Iris pigment epithelial cell (primary cell): ENCODE measurements around the gene CLMP.
"Not testable (repeated sequence)": the region's sequence is repeated elsewhere in the genome, so short reads cannot be mapped to it uniquely, and the experiment has no call there.

Experiments
- DNase-seq: peaks from one replicate; pipeline ENCODE4 v3.0.0-alpha.2; 2011; ENCODE audit warnings: low read depth

CLMP gene

GRCh38 chr11:123132881-123133280 is 62.2 kb downstream of the CLMP start:
- DNase-seq, result no peak

GRCh38 chr11:123132034-123132766 is 62.8 kb downstream of the CLMP start:
- not testable (repeated sequence) for DNase-seq

- DNase-seq, result peak; percentile 77
Measured at GRCh38 chr11:123129920-123130319, 65.1 kb downstream of the CLMP start.

- no peak for DNase-seq
Measured at GRCh38 chr11:123125169-123125568, 69.9 kb downstream of the CLMP start.

GRCh38 chr11:123122852-123123251 is 72.2 kb downstream of the CLMP start:
- DNase-seq, result peak; percentile 57

- peak; percentile 75 for DNase-seq
Measured at GRCh38 chr11:123122341-123122740, 72.7 kb downstream of the CLMP start.

- DNase-seq, result peak; percentile 33
Measured at GRCh38 chr11:123116486-123116885, 78.6 kb downstream of the CLMP start.

GRCh38 chr11:123111465-123111864 is 83.6 kb downstream of the CLMP start:
- peak; percentile 62 for DNase-seq

- DNase-seq, result no peak
Measured at GRCh38 chr11:123110397-123110796, 84.7 kb downstream of the CLMP start.

DNA sequence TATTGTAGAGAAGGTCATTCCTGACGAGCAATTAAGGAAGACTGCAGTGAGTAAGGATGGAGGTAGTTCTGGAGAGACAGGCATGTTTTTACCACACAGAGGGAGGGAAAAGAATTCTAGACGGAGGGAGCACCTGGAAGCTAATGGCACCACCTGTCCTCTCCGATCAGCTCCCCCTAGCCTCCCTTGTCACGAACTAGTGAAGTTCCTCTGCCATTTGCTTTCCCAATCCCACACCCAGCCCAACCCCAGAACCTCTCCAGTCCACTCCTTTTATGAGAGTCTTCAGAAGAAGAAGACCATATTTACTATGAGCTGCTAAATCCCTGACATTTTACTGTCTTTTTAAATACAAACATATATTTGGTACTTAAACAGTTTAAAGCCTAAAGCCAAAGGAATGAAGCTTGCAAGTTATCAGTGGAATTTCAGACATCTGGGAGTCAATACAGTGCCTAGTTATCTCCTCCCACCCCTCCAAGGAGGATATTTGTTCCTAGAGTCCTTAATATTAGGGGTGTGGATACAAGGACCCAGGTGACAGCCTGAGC is 87.0 kb downstream of the CLMP start:
- DNase-seq, result no peak

- DNase-seq, result no peak
Measured at GRCh38 chr11:123104697-123105096, 90.4 kb downstream of the CLMP start.

- DNase-seq, result peak; percentile 57
Measured at GRCh38 chr11:123103326-123103980, 91.6 kb downstream of the CLMP start.

- peak; percentile 26 for DNase-seq
Measured at GRCh38 chr11:123100379-123101085, 94.5 kb downstream of the CLMP start.

DNA sequence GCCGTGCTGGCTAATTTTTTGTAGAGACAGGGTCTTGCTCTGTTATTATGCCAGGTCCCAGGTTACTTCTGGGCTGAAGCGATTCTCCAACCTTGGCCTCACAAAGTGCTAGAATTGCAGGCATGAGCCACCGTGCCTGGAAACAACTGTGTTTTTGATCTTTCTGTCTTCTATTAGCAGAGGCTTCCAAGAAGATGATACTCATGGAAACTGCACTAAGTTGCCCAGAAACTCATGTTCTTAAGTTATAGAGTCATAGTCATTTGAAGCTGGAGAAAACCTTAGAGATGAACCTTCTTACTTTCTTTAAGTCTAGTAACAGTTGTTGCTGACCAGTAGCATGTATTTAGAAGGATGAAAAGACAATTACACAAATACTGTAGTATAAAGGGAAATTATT is 96.1 kb downstream of the CLMP start:
- DNase-seq, result no peak

- no peak for DNase-seq
Measured at GRCh38 chr11:123093739-123094138, 101.3 kb downstream of the CLMP start.

- DNase-seq, result no peak
Measured at GRCh38 chr11:123091506-123091905, 103.5 kb downstream of the CLMP start.

GRCh38 chr11:123090168-123090567 is 104.9 kb downstream of the CLMP start:
- DNase-seq, result not testable (repeated sequence)

DNA sequence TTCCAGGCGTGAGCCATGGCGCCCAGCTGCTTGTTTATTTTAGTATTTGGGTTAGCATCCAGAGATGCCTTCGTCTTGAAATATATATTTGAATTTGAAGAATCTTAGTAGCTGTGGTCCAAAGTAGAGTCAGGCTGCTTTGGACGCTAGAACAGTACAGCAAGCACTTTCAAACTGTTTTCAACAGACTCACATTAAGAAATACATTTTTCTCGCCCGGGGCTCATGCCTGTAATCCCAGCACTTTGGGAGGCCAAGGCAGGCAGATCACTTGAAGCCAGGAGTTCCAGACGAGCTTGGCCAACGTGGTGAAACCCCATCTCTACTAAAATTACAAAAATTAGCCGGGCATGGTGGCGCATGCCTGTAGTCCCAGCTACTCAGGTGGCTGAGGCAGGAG is 106.2 kb downstream of the CLMP start:
- not testable (repeated sequence) for DNase-seq

GRCh38 chr11:123087657-123088056 is 107.4 kb downstream of the CLMP start:
- DNase-seq, result not testable (repeated sequence)

- DNase-seq, result no peak
Measured at GRCh38 chr11:123086305-123086704, 108.7 kb downstream of the CLMP start.

DNA sequence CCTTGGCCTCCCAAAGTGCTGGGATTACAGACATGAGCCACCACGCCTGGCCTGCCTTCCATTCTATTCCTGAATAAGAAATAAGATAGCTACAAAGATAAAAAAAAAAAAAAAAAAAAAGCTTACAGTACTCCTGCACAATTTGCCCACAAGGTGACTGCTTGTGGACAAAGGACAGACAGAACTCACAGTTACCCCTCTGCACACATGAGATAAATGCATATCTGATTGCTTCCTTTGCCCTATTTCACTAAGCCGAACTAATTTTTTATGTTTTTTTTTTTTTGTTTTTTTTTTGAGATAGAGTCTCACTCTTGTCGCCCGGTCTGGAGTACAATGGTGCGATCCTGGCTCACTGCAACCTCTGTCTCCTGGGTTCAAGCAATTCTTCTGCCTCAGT is 109.6 kb downstream of the CLMP start:
- no peak for DNase-seq

DNA sequence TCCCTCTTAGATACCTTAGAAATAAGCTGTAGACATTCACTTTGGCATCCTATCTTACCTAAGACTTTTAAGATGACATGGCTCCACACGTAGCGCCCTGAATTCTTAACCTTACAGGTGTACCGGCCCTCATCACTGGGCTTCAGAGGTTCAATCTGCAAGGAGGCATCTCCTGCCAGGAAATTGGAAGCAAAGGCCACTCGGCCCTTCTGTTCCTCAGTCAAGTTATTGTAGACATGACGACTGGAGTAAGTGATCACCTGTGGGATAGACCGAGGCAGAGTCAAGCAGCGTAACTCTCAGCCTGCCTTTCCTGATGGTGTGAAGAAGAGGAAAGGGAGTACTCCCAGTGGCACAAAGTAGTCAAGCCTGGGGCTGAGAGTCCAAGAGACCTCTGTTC is 110.6 kb downstream of the CLMP start:
- no peak for DNase-seq

- DNase-seq, result peak; percentile 99
Measured at GRCh38 chr11:123083623-123084029, 111.4 kb downstream of the CLMP start.
